CD4-positive, alpha-beta T cell treated with Interleukin-1 beta for 1 hour (primary cell): Measurements from ENCODE around the gene PRAME.
"Not testable (repeated sequence)": the region's sequence is repeated elsewhere in the genome, so short reads cannot be mapped to it uniquely, and the experiment has no call there.

Experiments used
- DNase-seq, 2 donors: peaks; one replicate each; pipeline ENCODE4 v3.0.0-alpha.2; 2020 to 2022

The PRAME gene

GRCh38 chr22:22550789-22551434 is 8.2 kb downstream of the PRAME start:
- DNase-seq = no peak

- DNase-seq = no peak
These were observed 10.2 kb downstream of the PRAME start for GRCh38 chr22:22548910-22549309.

GRCh38 chr22:22548317-22548716 is 10.7 kb downstream of the PRAME start:
- no peak for DNase-seq

- DNase-seq = no peak
These were observed 11.3 kb downstream of the PRAME start for GRCh38 chr22:22547692-22548300.

GRCh38 chr22:22547226-22547625 is 11.8 kb downstream of the PRAME start:
- no peak for DNase-seq

GRCh38 chr22:22546490-22546889 is 12.6 kb downstream of the PRAME start:
- DNase-seq = no peak

- DNase-seq = no peak
These were observed 14.0 kb downstream of the PRAME start for GRCh38 chr22:22545084-22545483.

GRCh38 chr22:22538226-22538989 is 20.7 kb downstream of the PRAME start:
- DNase-seq = no peak

- no peak for DNase-seq
These were observed 22.1 kb downstream of the PRAME start for GRCh38 chr22:22536916-22537315.

- no peak for DNase-seq
These were observed 22.6 kb downstream of the PRAME start for GRCh38 chr22:22536515-22536914.

GRCh38 chr22:22535662-22536061 is 23.4 kb downstream of the PRAME start:
- DNase-seq = no peak

- no peak for DNase-seq
These were observed 24.3 kb downstream of the PRAME start for GRCh38 chr22:22534604-22535415.

GRCh38 chr22:22533863-22534262 is 25.2 kb downstream of the PRAME start:
- DNase-seq = no peak

- DNase-seq = no peak
These were observed 25.6 kb downstream of the PRAME start for GRCh38 chr22:22533417-22533816.

GRCh38 chr22:22532547-22533071 is 26.5 kb downstream of the PRAME start:
- DNase-seq = not testable (repeated sequence)

- no peak for DNase-seq
These were observed 27.1 kb downstream of the PRAME start for GRCh38 chr22:22531770-22532546.

- DNase-seq = no peak
These were observed 30.3 kb downstream of the PRAME start for GRCh38 chr22:22528780-22529179.

- no peak for DNase-seq
These were observed 31.8 kb downstream of the PRAME start for GRCh38 chr22:22527312-22527711.

- no peak for DNase-seq
These were observed 32.7 kb downstream of the PRAME start for GRCh38 chr22:22526125-22526912.

GRCh38 chr22:22523494-22523893 is 35.6 kb downstream of the PRAME start:
- DNase-seq = no peak

- DNase-seq = no peak
These were observed 37.4 kb downstream of the PRAME start for GRCh38 chr22:22521631-22522030.
